Suprapubic skin (tissue), 4 donors: ENCODE results near the gene APMAP. TPM values are rescaled to one million over a fixed set of nuclear protein-coding genes. Genes with fewer than 3 reads are reported as not detected.

Experiments used
- DNase-seq, 2 donors: peaks; one replicate each; pipeline ENCODE4 v3.0.0-alpha.2; 2019; ENCODE audit warnings: low spot score in 2 of 2
- H3K27ac ChIP-seq: fragments of 200-600 bp; sonication (generic); one replicate; pipeline ENCODE4 v1.5.1; 2019
- H3K27me3 ChIP-seq: fragments of 200-600 bp; sonication (generic); one replicate; pipeline ENCODE4 v1.5.1; 2019
- H3K36me3 ChIP-seq: fragments of 200-600 bp; sonication (generic); one replicate; pipeline ENCODE4 v1.5.1; 2019
- H3K4me1 ChIP-seq: fragments of 200-600 bp; sonication (generic); one replicate; pipeline ENCODE4 v1.5.1; 2019
- H3K4me3 ChIP-seq: fragments of 200-600 bp; sonication (generic); one replicate; pipeline ENCODE4 v1.5.1; 2019; ENCODE audit warnings: mild to moderate bottlenecking
- H3K9me3 ChIP-seq: fragments of 200-600 bp; sonication (generic); one replicate; pipeline ENCODE4 v1.5.1; 2019
- CTCF ChIP-seq, 2 donors: fragments of 200-600 bp in 1 of 2; fragments of 450-650 bp in 1 of 2; sonication (generic) in 1 of 2; IDR thresholded peaks; one replicate each; pipeline ENCODE4 v1.5.1; 2016 to 2019; ENCODE audit warnings: antibody characterized with exemption in 2 of 2, mild to moderate bottlenecking in 1 of 2, moderate library complexity in 1 of 2
- EP300 ChIP-seq: sonication (generic); formaldehyde crosslinking; IDR thresholded peaks from one replicate; pipeline ENCODE4 v1.6.1; 2017; ENCODE audit warnings: antibody characterized with exemption
- POLR2A ChIP-seq, 2 donors: fragments of 450-650 bp; IDR thresholded peaks; one replicate each; pipeline ENCODE4 v1.6.1; 2017; ENCODE audit warnings: antibody characterized with exemption in 2 of 2, mild to moderate bottlenecking in 2 of 2, moderate library complexity in 2 of 2
- POLR2AphosphoS5 ChIP-seq, 3 donors: sonication (generic); formaldehyde crosslinking; IDR thresholded peaks; one replicate each; pipeline ENCODE4 v1.6.1; 2017; ENCODE audit warnings: antibody characterized with exemption in 3 of 3
- WGBS: methylation state at CpG from one replicate; pipeline ENCODE4 v1.1.5; 2018; 5-methylcytosine and 5-hydroxymethylcytosine counted together
- total RNA-seq, 4 donors: library from RNA; depleted of rRNA; stranded (reverse); fragments of >200 nt; gene quantifications; one replicate each; pipeline ENCODE4 v1.1.0, GENCODE V29; 2016

Gene APMAP
- total RNA-seq, 4 donors from 2014 or later = 61.8 to 89.3 (median 69.9) TPM

- no peak for TF ChIP-seq POLR2AphosphoS5 (IDR thresholded peaks at IDR 0.05)
- Histone ChIP-seq H3K36me3 (peaks cover 97% of the 10 kb centered on the region), H3K27me3 (no peaks in the 10 kb centered on the region), H3K4me3 (no peak overlapping the region), H3K9me3 (no peaks in the 10 kb centered on the region), H3K4me1 (no peaks in the 10 kb centered on the region), H3K27ac (no peak overlapping the region)
- WGBS = 94% methylated on average over 2 of the region's 2 CpGs
- DNase-seq = no peak
Measured at GRCh38 chr20:24962182-24962492, 30.4 kb downstream of the APMAP start.

GRCh38 chr20:24961384-24962181 lies 31.0 kb downstream of the APMAP start:
- peaks cover 94% of the 10 kb centered on the region for H3K36me3 ChIP-seq

GRCh38 chr20:24960861-24961260 lies 31.7 kb downstream of the APMAP start:
- Histone ChIP-seq H3K36me3 (peaks cover 93% of the 10 kb centered on the region), H3K27me3 (no peaks in the 10 kb centered on the region), H3K4me3 (no peak overlapping the region), H3K4me1 (no peaks in the 10 kb centered on the region), H3K27ac (peak overlapping the region; percentile 56), H3K9me3 (no peaks in the 10 kb centered on the region)
- no peak for DNase-seq
- 46% methylated on average over 2 of the region's 2 CpGs for WGBS
- no peak for TF ChIP-seq EP300

More at GRCh38 chr20:24961384-24962181, 31.0 kb downstream of the APMAP start:
- Histone ChIP-seq H3K9me3 (no peaks in the 10 kb centered on the region), H3K27me3 (no peaks in the 10 kb centered on the region), H3K4me1 (no peaks in the 10 kb centered on the region), H3K27ac (peak overlapping the region; percentile 56), H3K4me3 (no peak overlapping the region)
- TF ChIP-seq EP300 (no peak), POLR2AphosphoS5 (IDR thresholded peaks at IDR 0.05) (no peak), CTCF (IDR thresholded peaks at IDR 0.05) (no peak), POLR2A (IDR thresholded peaks at IDR 0.05) (no peak)
- WGBS = 86% methylated on average over 20 of the region's 20 CpGs
- DNase-seq = no peak

- Histone ChIP-seq H3K4me3 (no peak overlapping the region), H3K9me3 (no peaks in the 10 kb centered on the region), H3K36me3 (peaks cover 88% of the 10 kb centered on the region), H3K27ac (no peak overlapping the region), H3K27me3 (no peaks in the 10 kb centered on the region), H3K4me1 (no peaks in the 10 kb centered on the region)
- TF ChIP-seq POLR2A (IDR thresholded peaks at IDR 0.05) = no peak
- no peak for TF ChIP-seq EP300
- TF ChIP-seq CTCF (IDR thresholded peaks at IDR 0.05) = no peak
- no peak for TF ChIP-seq POLR2AphosphoS5 (IDR thresholded peaks at IDR 0.05)
- 85% methylated on average over 10 of the region's 10 CpGs for WGBS
- no peak for DNase-seq
Measured at GRCh38 chr20:24960302-24960801, 32.2 kb downstream of the APMAP start.

- TF ChIP-seq EP300 (no peak), POLR2AphosphoS5 (IDR thresholded peaks at IDR 0.05) (no peak)
- Histone ChIP-seq H3K36me3 (peaks cover 82% of the 10 kb centered on the region), H3K4me1 (no peaks in the 10 kb centered on the region), H3K27ac (no peak overlapping the region), H3K9me3 (no peaks in the 10 kb centered on the region), H3K4me3 (no peak overlapping the region), H3K27me3 (no peaks in the 10 kb centered on the region)
- WGBS = 86% methylated on average over 13 of the region's 14 CpGs
- no peak for DNase-seq
Measured at GRCh38 chr20:24959591-24960301, 32.8 kb downstream of the APMAP start.

GRCh38 chr20:24958506-24959385 lies 33.8 kb downstream of the APMAP start:
- 84% methylated on average over 15 of the region's 20 CpGs for WGBS
- TF ChIP-seq POLR2AphosphoS5 (IDR thresholded peaks at IDR 0.05) (no peak), EP300 (no peak), CTCF (IDR thresholded peaks at IDR 0.05) (no peak), POLR2A (IDR thresholded peaks at IDR 0.05) (no peak)
- H3K36me3 ChIP-seq = peaks cover 72% of the 10 kb centered on the region

More at GRCh38 chr20:24958506-24959385, 33.8 kb downstream of the APMAP start:
- DNase-seq = no peak
- H3K27ac ChIP-seq = no peak overlapping the region
- no peaks in the 10 kb centered on the region for H3K9me3 ChIP-seq
- H3K27me3 ChIP-seq = no peaks in the 10 kb centered on the region
- H3K4me1 ChIP-seq = no peaks in the 10 kb centered on the region
- no peak overlapping the region for H3K4me3 ChIP-seq
